Measurements from ENCODE around the gene VILL. TPM values are rescaled to one million over a fixed set of nuclear protein-coding genes. Genes with fewer than 3 reads are reported as not detected.

The VILL gene
- total and polyA plus RNA-seq, 10 of the 15 experiments (the other 5 are each of a cell fraction or from before 2014, with no cell fraction given) = 0.15 to 5.4 (median 2.1) TPM; not detected in 1

- no peak for TF ChIP-seq E2F4 (IDR thresholded peaks at IDR 0.05; ENCODE audit: low read depth, low read length)
- no peak for TF ChIP-seq SIN3A (IDR thresholded peaks at IDR 0.05; ENCODE audit: low read depth, low read length)
Measured at GRCh38 chr3:37943126-37943525, 47.5 kb upstream of the VILL start (continued).

GRCh38 chr3:37943631-37944314 lies 46.8 kb upstream of the VILL start:
- FAIRE-seq = no peak
- in situ Hi-C loops (cut with MboI) = no loop called here
- no peaks in the 10 kb centered on the region for H3K79me2 ChIP-seq (ENCODE audit: control insufficient read depth, insufficient read depth, low read length)
- POLR2A ChIA-PET = no interaction called here
- WGBS (ENCODE audit: insufficient coverage, insufficient replicate concordance, low lambda C conversion rate, missing lambda C conversion rate) = 29% methylated on average over 8 of the region's 8 CpGs
- no peak for DNase-seq (ENCODE audit: low read depth, low spot score)
- no peak overlapping the region for H3K9ac ChIP-seq (ENCODE audit: control insufficient read depth, insufficient read depth, low read length)
- ATAC-seq = no peak
- H3K4me2 ChIP-seq (ENCODE audit: control insufficient read depth, insufficient read depth) = no peak overlapping the region
- H3K4me3 ChIP-seq = no peak overlapping the region
- no TSS peak for BruUV-seq (replicated peaks)
- no peaks in the 10 kb centered on the region for H4K20me1 ChIP-seq (ENCODE audit: control insufficient read depth, insufficient read depth)
- SMC1A ChIA-PET (ENCODE audit: uncharacterized antibody, unreplicated experiment) = no interaction called here
- peaks cover 0 to 2% of the 10 kb centered on the region in 2 experiments; a peak in 1 of 4 replicates for H3K27me3 ChIP-seq (replicated peaks in 1 of 2; ENCODE audit: control insufficient read depth in 2 of 2, insufficient read depth in 2 of 2, low read length in 1 of 2)
- no peaks in the 10 kb centered on the region for H3K9me3 ChIP-seq (replicated peaks; ENCODE audit: control insufficient read depth, insufficient read depth, low read length)
- intact Hi-C loops (cut with micrococcal nuclease; ENCODE audit: unreplicated experiment) = no loop called here
- no peak overlapping the region for H3K27ac ChIP-seq (ENCODE audit: control insufficient read depth, insufficient read depth)
- no peaks in the 10 kb centered on the region for H3K4me1 ChIP-seq (ENCODE audit: control insufficient read depth, insufficient read depth, low read length)
- RAD21 ChIA-PET (ENCODE audit: unreplicated experiment) = no interaction called here
- no peaks in the 10 kb centered on the region for H3K36me3 ChIP-seq (ENCODE audit: control insufficient read depth in 2 of 2, insufficient read depth in 2 of 2, low read length in 1 of 2)
- CTCF ChIA-PET = interaction anchor here (1.3 to 2.3 kb wide), 2 partner anchors 24 to 88 kb away, joined by 4 to 12 read pairs; no protein-coding TSS in a partner anchor
- no peak overlapping the region for H2AFZ ChIP-seq (ENCODE audit: control insufficient read depth, low read depth, low read length)
- TF ChIP-seq MTA3 (IDR thresholded peaks at IDR 0.05; ENCODE audit: borderline replicate concordance, low read length) (no peak), ZSCAN29 (IDR thresholded peaks at IDR 0.05) (no peak), TBL1XR1 (IDR thresholded peaks at IDR 0.05; ENCODE audit: low read depth, low read length) (no peak), E2F4 (IDR thresholded peaks at IDR 0.05; ENCODE audit: low read depth, low read length) (no peak), ZNF622 (IDR thresholded peaks at IDR 0.05) (no peak), ATF7 (IDR thresholded peaks at IDR 0.05; ENCODE audit: low read depth) (no peak), SP1 (IDR thresholded peaks at IDR 0.05; ENCODE audit: low read depth, low read length) (no peak), NFIC (IDR thresholded peaks at IDR 0.05; ENCODE audit: low read depth, low read length) (no peak), SMAD5 (IDR thresholded peaks at IDR 0.05; ENCODE audit: low read depth) (no peak), MXI1 (IDR thresholded peaks at IDR 0.05; ENCODE audit: low read depth, low read length) (no peak)
